ENCODE results near the gene LSS. TPM values are rescaled to one million over a fixed set of nuclear protein-coding genes. Genes with fewer than 3 reads are reported as not detected.

The LSS gene
- total and polyA plus RNA-seq, 2 of the 4 experiments (the other 2 are of a cell fraction), result 43.4 to 58.1 TPM

- no peak overlapping the region for H2BK15ac ChIP-seq (ENCODE audit: low read depth, low read length)
- H2AFZ ChIP-seq (replicated peaks; ENCODE audit: low read length, poor library complexity), result no peak overlapping the region
- H3K9me1 ChIP-seq (ENCODE audit: insufficient read depth, low read length), result no peaks in the 10 kb centered on the region
- DNase-seq (no peak), ATAC-seq (ENCODE audit: low read depth) (no peak)
- no peaks in the 10 kb centered on the region for H3K27me3 ChIP-seq (ENCODE audit: control insufficient read depth, insufficient read depth, low read length)
- H4K5ac ChIP-seq (ENCODE audit: low read depth, low read length), result no peak overlapping the region
- no peaks in the 10 kb centered on the region for H3K9me3 ChIP-seq (ENCODE audit: control insufficient read depth, insufficient read depth, low read length)
- H3K14ac ChIP-seq (replicated peaks; ENCODE audit: low read depth, low read length), result no peak overlapping the region
- no peak overlapping the region for H3K4me3 ChIP-seq (ENCODE audit: insufficient read depth, low read depth, low read length)
- H3K18ac ChIP-seq (ENCODE audit: low read depth, low read length), result no peak overlapping the region
- peaks cover 38% of the 10 kb centered on the region for H3K36me3 ChIP-seq (ENCODE audit: control insufficient read depth, insufficient read depth, low read length)
- no peak overlapping the region for H4K8ac ChIP-seq (ENCODE audit: low read depth in 2 of 2, low read length in 2 of 2)
- H4K91ac ChIP-seq (ENCODE audit: insufficient read depth, low read depth, low read length), result no peak overlapping the region
- BruUV-seq (replicated peaks), result no TSS peak
- intact Hi-C loops (cut with micrococcal nuclease), result no loop called here
- WGBS, 2 experiments (ENCODE audit: extremely low coverage in 2 of 2, insufficient read length in 1 of 2), result 80% methylated on average over 5 of the region's 16 CpGs; no CpG with 5 or more reads in 1 of the 2 experiments
- no peak overlapping the region for H3K4me2 ChIP-seq (ENCODE audit: low read depth, low read length)
- in situ Hi-C loops (cut with MboI; ENCODE audit: low sequenced_read_pairs), result no loop called here
- no peak overlapping the region for H3K27ac ChIP-seq (ENCODE audit: insufficient read depth, low read length)
- H3K4ac ChIP-seq (ENCODE audit: low read depth, low read length), result no peak overlapping the region
- H4K20me1 ChIP-seq (ENCODE audit: insufficient read depth, low read length), result peaks cover 15% of the 10 kb centered on the region
- H3K9ac ChIP-seq (ENCODE audit: low read depth, low read length), result no peak overlapping the region
- CTCF ChIA-PET, result no interaction called here
- no peak overlapping the region for H3K23ac ChIP-seq (ENCODE audit: low read depth, low read length)
- H2BK5ac ChIP-seq (ENCODE audit: low read depth, low read length, poor library complexity, severe bottlenecking), result no peak overlapping the region
- H2BK20ac ChIP-seq (ENCODE audit: low read depth, low read length), result no peak overlapping the region
- TF ChIP-seq CHD1 (IDR thresholded peaks at IDR 0.05; ENCODE audit: low read depth, low read length) (no peak), NFE2L2 (IDR thresholded peaks at IDR 0.05; ENCODE audit: low read depth, low read length) (no peak), RFX5 (IDR thresholded peaks at IDR 0.05; ENCODE audit: low read depth, low read length) (no peak), ELK1 (IDR thresholded peaks at IDR 0.05; ENCODE audit: borderline replicate concordance, low read depth, low read length) (no peak), BHLHE40 (IDR thresholded peaks at IDR 0.05; ENCODE audit: low read depth, low read length) (no peak), SMC3 (IDR thresholded peaks at IDR 0.05; ENCODE audit: low read depth, low read length) (no peak), CTCF (conservative IDR thresholded peaks at IDR 0.05; ENCODE audit: low read depth, low read length) (no peak)
- no peak overlapping the region for H2AK5ac ChIP-seq (ENCODE audit: low read depth, low read length)
- H3K56ac ChIP-seq (ENCODE audit: extremely low read depth, insufficient read depth, low read length), result no peak overlapping the region
- no peak overlapping the region for H2AK9ac ChIP-seq (replicated peaks; ENCODE audit: low read depth, low read length, poor library complexity)
- dilution Hi-C loops (cut with HindIII; ENCODE audit: low sequenced_read_pairs, unreplicated experiment), result no loop called here
- no peaks in the 10 kb centered on the region for H3K4me1 ChIP-seq (ENCODE audit: control insufficient read depth, insufficient read depth, low read length)
- POLR2A ChIA-PET (ENCODE audit: unreplicated experiment), result no interaction called here
- H2BK120ac ChIP-seq (ENCODE audit: low read depth, low read length), result no peak overlapping the region
- H3K79me1 ChIP-seq (ENCODE audit: low read depth in 1 of 2, low read length in 2 of 2), result peaks cover 8 to 37% of the 10 kb centered on the region in 2 experiments; a peak in 3 of 4 replicates
Observed at GRCh38 chr21:46218906-46219590, 9.5 kb downstream of the LSS start.
